H9 (cell line): ENCODE measurements around the gene CACNA2D4. TPM values are rescaled to one million over a fixed set of nuclear protein-coding genes. Genes with fewer than 3 reads are reported as not detected.

Experiments
- DNase-seq: peaks from one replicate; pipeline ENCODE4 v3.0.0-alpha.2; 2017
- H2AFZ ChIP-seq: one replicate; pipeline ENCODE4 v1.6.1; 2013; ENCODE audit warnings: mild to moderate bottlenecking, low read length, control low read depth, moderate library complexity
- H2AK5ac ChIP-seq: 2 replicates; pipeline ENCODE4 v1.6.1; 2013; ENCODE audit warnings: low read length, control low read depth, mixed read lengths; ENCODE audit not compliant: insufficient read length
- H2BK120ac ChIP-seq: one replicate; pipeline ENCODE4 v1.6.1; 2013; ENCODE audit warnings: low read depth, mild to moderate bottlenecking, low read length, control low read depth, inconsistent platforms; ENCODE audit not compliant: poor library complexity, severe bottlenecking
- H2BK12ac ChIP-seq: 2 replicates; pipeline ENCODE4 v1.6.1; 2013; ENCODE audit warnings: low read length, control low read depth, mixed read lengths, low read depth; ENCODE audit not compliant: insufficient read length
- H2BK15ac ChIP-seq: 2 replicates; pipeline ENCODE4 v1.6.1; 2013; ENCODE audit warnings: low read depth, low read length, control low read depth
- H2BK20ac ChIP-seq: one replicate; pipeline ENCODE4 v1.6.1; 2013; ENCODE audit warnings: low read depth, mild to moderate bottlenecking, low read length, control low read depth, inconsistent platforms; ENCODE audit not compliant: poor library complexity, severe bottlenecking
- H2BK5ac ChIP-seq: 2 replicates; pipeline ENCODE4 v1.6.1; 2013; ENCODE audit warnings: low read length, control low read depth, mixed read lengths; ENCODE audit not compliant: insufficient read length
- H3K14ac ChIP-seq: 2 replicates; pipeline ENCODE4 v1.6.1; 2013; ENCODE audit warnings: low read length, control low read depth; ENCODE audit not compliant: insufficient read depth
- H3K18ac ChIP-seq: 2 replicates; pipeline ENCODE4 v1.6.1; 2013; ENCODE audit warnings: low read depth, mild to moderate bottlenecking, mixed read lengths, low read length, control low read depth; ENCODE audit not compliant: insufficient read length
- H3K23ac ChIP-seq: 2 replicates; pipeline ENCODE4 v1.6.1; 2013; ENCODE audit warnings: low read length, control low read depth, mixed read lengths, low read depth; ENCODE audit not compliant: insufficient read length
- H3K23me2 ChIP-seq: 2 replicates; pipeline ENCODE4 v1.6.1; 2013; ENCODE audit warnings: low read depth, mild to moderate bottlenecking, mixed read lengths, low read length, control low read depth; ENCODE audit not compliant: insufficient read length, poor library complexity, severe bottlenecking
- H3K27ac ChIP-seq: 2 replicates; pipeline ENCODE4 v1.5.1; 2013; ENCODE audit warnings: low read length, control low read depth, mixed read lengths, low read depth; ENCODE audit not compliant: insufficient read length
- H3K27me3 ChIP-seq: 2 replicates; pipeline ENCODE4 v1.6.1; 2013; ENCODE audit warnings: low read length, control low read depth, inconsistent platforms; ENCODE audit not compliant: insufficient read depth
- H3K4ac ChIP-seq: 2 replicates; pipeline ENCODE4 v1.6.1; 2013; ENCODE audit warnings: low read depth, mild to moderate bottlenecking, control low read depth, inconsistent platforms, low read length, moderate library complexity
- H3K4me1 ChIP-seq: 2 replicates; pipeline ENCODE4 v1.6.1; 2013; ENCODE audit warnings: low read length, control low read depth, inconsistent platforms; ENCODE audit not compliant: insufficient read depth
- H3K4me2 ChIP-seq: 2 replicates; pipeline ENCODE4 v1.6.1; 2013; ENCODE audit warnings: low read length, control low read depth, mixed read lengths; ENCODE audit not compliant: insufficient read length, insufficient read depth
- H3K56ac ChIP-seq: 2 replicates; pipeline ENCODE4 v1.6.1; 2013; ENCODE audit warnings: low read depth, mild to moderate bottlenecking, mixed read lengths, low read length, control low read depth; ENCODE audit not compliant: insufficient read length
- H3K79me1 ChIP-seq: 2 replicates; pipeline ENCODE4 v1.6.1; 2013; ENCODE audit warnings: low read depth, mild to moderate bottlenecking, moderate library complexity, low read length, control low read depth, inconsistent platforms; ENCODE audit not compliant: insufficient read depth, poor library complexity, severe bottlenecking
- H3K79me2 ChIP-seq: 2 replicates; pipeline ENCODE4 v1.6.1; 2013; ENCODE audit warnings: low read length, control low read depth, inconsistent platforms; ENCODE audit not compliant: insufficient read depth
- H3K9ac ChIP-seq: 2 replicates; pipeline ENCODE4 v1.6.1; 2013; ENCODE audit warnings: low read length, control low read depth, mixed read lengths; ENCODE audit not compliant: insufficient read length; ENCODE audit errors: extremely low read depth
- H3K9me3 ChIP-seq: one replicate; pipeline ENCODE4 v1.6.1; 2013; ENCODE audit warnings: low read depth, low read length, inconsistent platforms; ENCODE audit not compliant: control insufficient read depth
- H3T11ph ChIP-seq: one replicate; pipeline ENCODE4 v1.6.1; 2013; ENCODE audit warnings: mild to moderate bottlenecking, low read length, control low read depth, inconsistent platforms
- H4K20me1 ChIP-seq: one replicate; pipeline ENCODE4 v1.6.1; 2013; ENCODE audit not compliant: control insufficient read depth, insufficient read length, insufficient read depth
- H4K5ac ChIP-seq: 2 replicates; pipeline ENCODE4 v1.6.1; 2013; ENCODE audit warnings: low read depth, mild to moderate bottlenecking, mixed read lengths, low read length, control low read depth; ENCODE audit not compliant: insufficient read length
- H4K8ac ChIP-seq: replicated peaks from 2 replicates; pipeline ENCODE4 v1.6.1; 2013; ENCODE audit warnings: low read length, control low read depth, mixed read lengths, low read depth; ENCODE audit not compliant: insufficient read length
- H4K91ac ChIP-seq: 2 replicates; pipeline ENCODE4 v1.6.1; 2013; ENCODE audit warnings: low read depth, mild to moderate bottlenecking, moderate library complexity, mixed read lengths, low read length, control low read depth; ENCODE audit not compliant: insufficient read length
- H3K27ac Mint-ChIP-seq, 3 experiments: 2 replicates in 2 of 3; 3 replicates in 1 of 3; pipeline ENCODE4 v1.8.0; 2020 to 2021; ENCODE audit warnings: mixed read lengths in 3 of 3, mild to moderate bottlenecking in 1 of 3, moderate library complexity in 1 of 3
- H3K27me3 Mint-ChIP-seq: 2 replicates; pipeline ENCODE4 v1.8.0; 2021; ENCODE audit warnings: low read depth, mild to moderate bottlenecking, moderate library complexity, mixed read lengths
- H3K36me3 Mint-ChIP-seq, 3 experiments: 2 replicates in 2 of 3; 3 replicates in 1 of 3; pipeline ENCODE4 v1.8.0; 2020 to 2021; ENCODE audit warnings: low read depth in 3 of 3, mixed read lengths in 3 of 3; ENCODE audit not compliant: insufficient read depth in 1 of 3
- H3K4me1 Mint-ChIP-seq, 2 experiments: 2 replicates each; pipeline ENCODE4 v1.8.0; 2020; ENCODE audit warnings: mixed read lengths in 2 of 2
- H3K4me3 Mint-ChIP-seq, 2 experiments: 2 replicates in 1 of 2; 3 replicates in 1 of 2; pipeline ENCODE4 v1.8.0; 2020 to 2021; ENCODE audit warnings: mild to moderate bottlenecking in 2 of 2, mixed read lengths in 2 of 2, moderate library complexity in 1 of 2
- H3K9me3 Mint-ChIP-seq, 2 experiments: 2 replicates in 1 of 2; 3 replicates in 1 of 2; pipeline ENCODE4 v1.8.0; 2020; ENCODE audit warnings: mild to moderate bottlenecking in 2 of 2, mixed read lengths in 2 of 2, moderate library complexity in 1 of 2
- CTCF ChIP-seq: fragments of 200-600 bp; sonication (generic); conservative IDR thresholded peaks from 3 replicates; pipeline ENCODE4 v1.8.0; 2021; ENCODE audit warnings: antibody characterized with exemption, mild to moderate bottlenecking
- WGBS: extraction: QIAGEN DNeasy Blood & Tissue Kit; methylation state at CpG from one replicate; pipeline ENCODE4 v1.1.7; 2013; ENCODE audit warnings: missing lambda C conversion rate, low lambda C conversion rate, mixed read lengths; ENCODE audit not compliant: insufficient read length; ENCODE audit errors: extremely low coverage; 5-methylcytosine and 5-hydroxymethylcytosine counted together
- total RNA-seq: library from RNA; stranded (reverse); gene quantifications from 2 replicates; pipeline ENCODE4 v1.2.1, GENCODE V29; 2021

Gene CACNA2D4
- total RNA-seq, 1 experiment from 2014 or later: 0.79 TPM

GRCh38 chr12:1758887-1759286 is 159.6 kb downstream of the CACNA2D4 start:
- Histone ChIP-seq H3K56ac (no peak overlapping the region), H4K8ac (no peak overlapping the region), H3K4ac (no peak overlapping the region), H3K27me3 (no peaks in the 10 kb centered on the region), H2AK5ac (no peak overlapping the region), H3K79me1 (no peaks in the 10 kb centered on the region), H2BK5ac (no peak overlapping the region), H3K4me2 (no peak overlapping the region), H3K18ac (no peak overlapping the region), H2BK20ac (no peak overlapping the region), H4K91ac (no peak overlapping the region), H3K79me2 (peaks cover 3% of the 10 kb centered on the region; the same call in 1 of the 2 replicates), H3K9me3 (no peaks in the 10 kb centered on the region), H2BK12ac (no peak overlapping the region), H4K5ac (no peak overlapping the region), H3K23ac (no peak overlapping the region), H2AFZ (no peak overlapping the region), H2BK120ac (no peak overlapping the region), H3K27ac (no peak overlapping the region), H3K9ac (no peak overlapping the region), H3T11ph (no peak overlapping the region), H2BK15ac (no peak overlapping the region), H3K14ac (no peak overlapping the region), H4K20me1 (no peaks in the 10 kb centered on the region), H3K4me1 (no peaks in the 10 kb centered on the region), H3K23me2 (no peaks in the 10 kb centered on the region)
- DNase-seq: no peak
- no peak for TF ChIP-seq CTCF
- H3K27ac Mint-ChIP-seq: peak overlapping the region; percentile 5 to 75 (median 30); a peak in 3 of 7 replicates
- no CpG with 5 or more reads among the region's 4 CpGs for WGBS
- no peaks in the 10 kb centered on the region for H3K27me3 Mint-ChIP-seq
- H3K36me3 Mint-ChIP-seq: peaks cover 8 to 27% (median 15%) of the 10 kb centered on the region in 3 experiments; a peak in 6 of 7 replicates
- H3K4me3 Mint-ChIP-seq: no peak overlapping the region
- peaks cover 8 to 17% of the 10 kb centered on the region in 2 experiments for H3K4me1 Mint-ChIP-seq
- H3K9me3 Mint-ChIP-seq: no peaks in the 10 kb centered on the region
